ENCODE measurements around the gene LRRC47. TPM values are rescaled to one million over a fixed set of nuclear protein-coding genes. Genes with fewer than 3 reads are reported as not detected.

LRRC47 gene
- total RNA-seq, 1 donor from 2014 or later: 34.2 TPM

- DNase-seq: no peak
- no peak for ATAC-seq
- Histone ChIP-seq H3K9me3 (no peaks in the 10 kb centered on the region), H3K36me3 (peaks cover 48% of the 10 kb centered on the region), H3K4me3 (no peak overlapping the region), H3K27ac (no peak overlapping the region), H3K4me1 (no peaks in the 10 kb centered on the region), H3K27me3 (no peaks in the 10 kb centered on the region)
- intact Hi-C loops (cut with DNase I): no loop called here
- TF ChIP-seq, protein P1, sequence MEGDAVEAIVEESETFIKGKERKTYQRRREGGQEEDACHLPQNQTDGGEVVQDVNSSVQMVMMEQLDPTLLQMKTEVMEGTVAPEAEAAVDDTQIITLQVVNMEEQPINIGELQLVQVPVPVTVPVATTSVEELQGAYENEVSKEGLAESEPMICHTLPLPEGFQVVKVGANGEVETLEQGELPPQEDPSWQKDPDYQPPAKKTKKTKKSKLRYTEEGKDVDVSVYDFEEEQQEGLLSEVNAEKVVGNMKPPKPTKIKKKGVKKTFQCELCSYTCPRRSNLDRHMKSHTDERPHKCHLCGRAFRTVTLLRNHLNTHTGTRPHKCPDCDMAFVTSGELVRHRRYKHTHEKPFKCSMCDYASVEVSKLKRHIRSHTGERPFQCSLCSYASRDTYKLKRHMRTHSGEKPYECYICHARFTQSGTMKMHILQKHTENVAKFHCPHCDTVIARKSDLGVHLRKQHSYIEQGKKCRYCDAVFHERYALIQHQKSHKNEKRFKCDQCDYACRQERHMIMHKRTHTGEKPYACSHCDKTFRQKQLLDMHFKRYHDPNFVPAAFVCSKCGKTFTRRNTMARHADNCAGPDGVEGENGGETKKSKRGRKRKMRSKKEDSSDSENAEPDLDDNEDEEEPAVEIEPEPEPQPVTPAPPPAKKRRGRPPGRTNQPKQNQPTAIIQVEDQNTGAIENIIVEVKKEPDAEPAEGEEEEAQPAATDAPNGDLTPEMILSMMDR (IDR thresholded peaks at IDR 0.05): no peak
These were observed 8.3 kb downstream of the LRRC47 start for GRCh38 chr1:3787745-3788605.

DNA sequence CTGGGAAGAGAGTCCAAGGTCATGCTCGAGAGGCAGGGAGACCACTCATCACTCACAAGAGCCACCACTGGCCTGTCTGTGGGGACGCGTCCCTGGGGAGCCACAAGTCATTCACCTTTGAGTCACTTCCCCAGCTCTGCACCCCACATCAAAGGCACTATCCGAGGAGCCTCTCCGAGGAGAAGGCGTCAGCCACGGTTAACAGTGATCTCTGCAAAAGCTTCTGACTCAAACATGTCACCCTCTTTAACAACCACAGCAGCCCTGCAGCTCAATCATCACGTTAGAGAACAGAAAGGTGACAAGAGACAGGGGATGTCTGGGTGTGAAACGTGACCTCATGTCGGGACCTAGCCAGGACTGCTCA lies 9.0 kb downstream of the LRRC47 start:
- H3K27me3 ChIP-seq: no peaks in the 10 kb centered on the region
- ATAC-seq: no peak
- H3K36me3 ChIP-seq: peaks cover 54% of the 10 kb centered on the region
- no peak for DNase-seq
- TF ChIP-seq, protein P1 (IDR thresholded peaks at IDR 0.05): no peak
- no peaks in the 10 kb centered on the region for H3K9me3 ChIP-seq
- no peaks in the 10 kb centered on the region for H3K4me1 ChIP-seq
- no peak overlapping the region for H3K4me3 ChIP-seq
- intact Hi-C loops (cut with DNase I): no loop called here
- no peak overlapping the region for H3K27ac ChIP-seq

GRCh38 chr1:3786468-3787348 lies 9.6 kb downstream of the LRRC47 start:
- Histone ChIP-seq H3K36me3 (peaks cover 60% of the 10 kb centered on the region), H3K27ac (no peak overlapping the region), H3K27me3 (no peaks in the 10 kb centered on the region), H3K9me3 (no peaks in the 10 kb centered on the region), H3K4me3 (no peak overlapping the region), H3K4me1 (no peaks in the 10 kb centered on the region)
- TF ChIP-seq, protein P1 (IDR thresholded peaks at IDR 0.05): no peak
- no peak for ATAC-seq
- intact Hi-C loops (cut with DNase I): no loop called here
- no peak for DNase-seq

DNA sequence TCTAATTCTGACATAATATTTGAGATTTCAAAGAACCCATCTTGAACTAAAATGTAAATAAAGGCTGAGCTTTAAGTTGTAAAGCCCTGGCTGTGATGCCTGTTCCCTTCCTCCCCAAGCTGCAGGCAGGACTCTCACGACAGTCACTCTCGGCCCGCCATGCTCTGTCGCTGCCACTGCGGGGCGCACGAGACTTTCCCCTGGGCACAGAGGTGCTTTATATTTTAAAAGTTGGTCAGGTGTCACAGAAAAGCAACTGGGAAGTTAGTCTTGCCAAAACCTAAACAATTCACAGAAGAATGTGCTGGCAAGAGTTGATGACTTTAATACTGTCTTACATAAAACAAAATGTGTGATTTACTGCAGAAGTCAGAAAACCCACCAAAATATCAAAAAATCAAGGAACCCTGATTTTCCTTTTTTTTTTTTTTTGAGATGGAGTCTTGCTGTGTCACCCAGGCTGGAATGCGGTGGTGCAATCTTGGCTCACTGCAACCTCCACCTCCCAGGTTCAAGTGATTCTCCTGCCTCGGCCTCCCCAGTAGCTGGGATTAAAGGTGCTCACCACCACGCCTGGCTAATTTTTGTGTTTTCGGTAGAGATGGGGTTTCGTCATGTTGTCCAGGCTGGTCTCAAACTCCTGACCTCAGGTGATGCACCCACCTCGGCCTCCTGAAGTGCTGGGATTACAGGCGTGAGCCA lies 10.7 kb downstream of the LRRC47 start:
- no peak for DNase-seq
- no peaks in the 10 kb centered on the region for H3K4me1 ChIP-seq
- no peak overlapping the region for H3K4me3 ChIP-seq
- no peaks in the 10 kb centered on the region for H3K27me3 ChIP-seq
- intact Hi-C loops (cut with DNase I): no loop called here
- no peak overlapping the region for H3K27ac ChIP-seq
- no peaks in the 10 kb centered on the region for H3K9me3 ChIP-seq
- H3K36me3 ChIP-seq: peaks cover 71% of the 10 kb centered on the region
- TF ChIP-seq, protein P1 (IDR thresholded peaks at IDR 0.05): no peak
- ATAC-seq: no peak

GRCh38 chr1:3785045-3785444 lies 11.3 kb downstream of the LRRC47 start:
- H3K36me3 ChIP-seq: peaks cover 77% of the 10 kb centered on the region
- no peak for DNase-seq

More at GRCh38 chr1:3785045-3785444, 11.3 kb downstream of the LRRC47 start:
- ATAC-seq: no peak
- no peak overlapping the region for H3K27ac ChIP-seq
- no peaks in the 10 kb centered on the region for H3K27me3 ChIP-seq
- H3K4me3 ChIP-seq: no peak overlapping the region
- TF ChIP-seq, protein P1 (IDR thresholded peaks at IDR 0.05): no peak
- no peaks in the 10 kb centered on the region for H3K4me1 ChIP-seq
- intact Hi-C loops (cut with DNase I): no loop called here
- H3K9me3 ChIP-seq: no peaks in the 10 kb centered on the region
